Measurements from ENCODE around the gene PTPN11. TPM values are rescaled to one million over a fixed set of nuclear protein-coding genes. Genes with fewer than 3 reads are reported as not detected.
"Not testable (repeated sequence)": the region's sequence is repeated elsewhere in the genome, so short reads cannot be mapped to it uniquely, and the experiment has no call there.

Gene PTPN11
- polyA plus RNA-seq, 1 of the 3 experiments (the other 2 are of a cell fraction), result 48.3 TPM

DNA sequence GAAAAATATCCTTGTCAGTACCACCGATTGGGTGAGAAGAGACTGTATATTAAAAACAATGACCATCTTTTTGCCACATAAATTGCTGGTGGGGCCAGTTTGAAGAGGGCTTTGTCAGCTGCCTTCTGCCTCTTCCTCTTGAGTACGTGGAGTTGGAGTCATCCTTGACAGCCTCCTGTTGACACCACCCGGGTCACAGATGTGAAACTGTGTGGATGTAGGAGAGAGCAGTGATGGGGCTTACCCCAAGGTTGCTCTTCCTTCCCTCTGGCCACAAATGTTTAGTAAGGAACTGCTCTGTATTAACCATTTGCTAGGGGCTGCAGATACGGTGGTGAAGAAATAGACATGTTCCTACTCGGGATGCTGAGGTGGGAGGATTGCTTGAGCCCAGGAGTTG is 12.2 kb downstream of the PTPN11 start:
- H3K4me1 ChIP-seq (ENCODE audit: control insufficient read depth in 1 of 2, insufficient read depth in 2 of 2, low read depth in 1 of 2, low read length in 1 of 2), result no peaks in the 10 kb centered on the region
- ChIA-PET CTCF (no interaction called here), POLR2A (no interaction called here)
- TF ChIP-seq MXI1 (IDR thresholded peaks at IDR 0.05; ENCODE audit: low read depth, low read length), result no peak
- no peak for TF ChIP-seq SIN3A (IDR thresholded peaks at IDR 0.05; ENCODE audit: borderline replicate concordance, low read depth, low read length)
- TF ChIP-seq, protein P1, sequence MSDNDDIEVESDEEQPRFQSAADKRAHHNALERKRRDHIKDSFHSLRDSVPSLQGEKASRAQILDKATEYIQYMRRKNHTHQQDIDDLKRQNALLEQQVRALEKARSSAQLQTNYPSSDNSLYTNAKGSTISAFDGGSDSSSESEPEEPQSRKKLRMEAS (IDR thresholded peaks at IDR 0.05; ENCODE audit: low read depth), result no peak
- no peak for TF ChIP-seq EP300 (IDR thresholded peaks at IDR 0.05; ENCODE audit: borderline replicate concordance in 1 of 2, low read depth in 1 of 2, low read length in 1 of 2)
- H4K20me1 ChIP-seq (ENCODE audit: insufficient read depth), result peaks cover 86% of the 10 kb centered on the region
- no peak overlapping the region for H3K4me3 ChIP-seq (ENCODE audit: low read depth in 2 of 2, low read length in 1 of 2)
- peaks cover 100% of the 10 kb centered on the region for H3K79me2 ChIP-seq (ENCODE audit: insufficient read depth)
- no peaks in the 10 kb centered on the region for H3K27me3 ChIP-seq (ENCODE audit: insufficient read depth)
- H3K9me2 ChIP-seq, result no peaks in the 10 kb centered on the region
- no peak overlapping the region for H2AFZ ChIP-seq (ENCODE audit: low read depth)
- H3K4me2 ChIP-seq, result no peak overlapping the region
- H3K27ac ChIP-seq (ENCODE audit: low read depth in 2 of 2, low read length in 1 of 2), result no peak overlapping the region
- no peak for DNase-seq
- no peak overlapping the region for H3K9ac ChIP-seq
- WGBS (ENCODE audit: low lambda C conversion rate), result 90% methylated on average over 5 of the region's 5 CpGs
- H3K36me3 ChIP-seq (replicated peaks in 1 of 2; ENCODE audit: control insufficient read depth in 1 of 2, insufficient read depth in 2 of 2, low read length in 1 of 2), result peaks cover 0 to 16% of the 10 kb centered on the region in 2 experiments
- H3F3A ChIP-seq (replicated peaks; ENCODE audit: insufficient read depth), result peaks cover 4% of the 10 kb centered on the region
- no peaks in the 10 kb centered on the region for H3K9me3 ChIP-seq

DNA sequence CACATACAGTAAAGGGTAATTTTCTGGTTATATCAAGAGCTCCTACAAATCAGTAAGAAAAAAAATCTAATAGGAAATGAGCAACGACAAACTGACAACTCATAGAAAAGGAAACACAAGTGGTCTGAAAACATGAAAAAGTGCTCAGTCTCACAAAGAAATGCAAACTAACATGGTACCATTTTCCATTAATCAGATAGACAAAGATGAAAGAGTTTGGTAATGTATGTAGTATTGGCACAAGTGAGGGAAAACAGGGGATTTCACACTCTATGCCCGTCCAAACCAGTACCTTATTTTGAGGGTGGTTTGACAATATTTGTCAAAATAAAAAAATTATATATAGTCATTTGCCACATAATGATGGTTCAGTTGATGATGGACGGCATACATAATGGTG is 13.2 kb downstream of the PTPN11 start:
- no peak overlapping the region for H3K4me2 ChIP-seq
- H3K79me2 ChIP-seq (ENCODE audit: insufficient read depth), result peaks cover 100% of the 10 kb centered on the region
- peaks cover 0 to 12% of the 10 kb centered on the region in 2 experiments for H3K36me3 ChIP-seq (replicated peaks in 1 of 2; ENCODE audit: control insufficient read depth in 1 of 2, insufficient read depth in 2 of 2, low read length in 1 of 2)
- no peak overlapping the region for H3K27ac ChIP-seq (ENCODE audit: low read depth in 2 of 2, low read length in 1 of 2)
- no peak overlapping the region for H3K9ac ChIP-seq
- no peak for TF ChIP-seq FOSL2 (IDR thresholded peaks at IDR 0.05; ENCODE audit: borderline replicate concordance, low read depth)
- no peak for TF ChIP-seq ELF1 (IDR thresholded peaks at IDR 0.05)
- TF ChIP-seq, protein P2, sequence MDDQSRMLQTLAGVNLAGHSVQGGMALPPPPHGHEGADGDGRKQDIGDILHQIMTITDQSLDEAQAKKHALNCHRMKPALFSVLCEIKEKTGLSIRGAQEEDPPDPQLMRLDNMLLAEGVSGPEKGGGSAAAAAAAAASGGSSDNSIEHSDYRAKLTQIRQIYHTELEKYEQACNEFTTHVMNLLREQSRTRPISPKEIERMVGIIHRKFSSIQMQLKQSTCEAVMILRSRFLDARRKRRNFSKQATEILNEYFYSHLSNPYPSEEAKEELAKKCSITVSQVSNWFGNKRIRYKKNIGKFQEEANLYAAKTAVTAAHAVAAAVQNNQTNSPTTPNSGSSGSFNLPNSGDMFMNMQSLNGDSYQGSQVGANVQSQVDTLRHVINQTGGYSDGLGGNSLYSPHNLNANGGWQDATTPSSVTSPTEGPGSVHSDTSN (IDR thresholded peaks at IDR 0.05), result no peak
- TF ChIP-seq EP300 (IDR thresholded peaks at IDR 0.05; ENCODE audit: borderline replicate concordance in 1 of 2, low read depth in 1 of 2, low read length in 1 of 2), result no peak
- ChIA-PET CTCF (interaction anchor here (0.7 kb wide), 1 partner anchor 29 kb away, joined by 3 read pairs; no protein-coding TSS in a partner anchor), POLR2A (interaction anchor here (0.7 kb wide), 1 partner anchor 758 kb away, joined by 3 read pairs; no protein-coding TSS in a partner anchor)
- H3F3A ChIP-seq (replicated peaks; ENCODE audit: insufficient read depth), result peaks cover 4% of the 10 kb centered on the region
- H4K20me1 ChIP-seq (ENCODE audit: insufficient read depth), result peaks cover 86% of the 10 kb centered on the region
- WGBS (ENCODE audit: low lambda C conversion rate), result 96% methylated on average over 3 of the region's 3 CpGs
- no peaks in the 10 kb centered on the region for H3K4me1 ChIP-seq (ENCODE audit: control insufficient read depth in 1 of 2, insufficient read depth in 2 of 2, low read depth in 1 of 2, low read length in 1 of 2)
- no peaks in the 10 kb centered on the region for H3K9me3 ChIP-seq
- no peaks in the 10 kb centered on the region for H3K9me2 ChIP-seq
- H2AFZ ChIP-seq (ENCODE audit: low read depth), result no peak overlapping the region
- H3K27me3 ChIP-seq (ENCODE audit: insufficient read depth), result no peaks in the 10 kb centered on the region
- no peak overlapping the region for H3K4me3 ChIP-seq (ENCODE audit: low read depth in 2 of 2, low read length in 1 of 2)
- DNase-seq, result no peak

DNA sequence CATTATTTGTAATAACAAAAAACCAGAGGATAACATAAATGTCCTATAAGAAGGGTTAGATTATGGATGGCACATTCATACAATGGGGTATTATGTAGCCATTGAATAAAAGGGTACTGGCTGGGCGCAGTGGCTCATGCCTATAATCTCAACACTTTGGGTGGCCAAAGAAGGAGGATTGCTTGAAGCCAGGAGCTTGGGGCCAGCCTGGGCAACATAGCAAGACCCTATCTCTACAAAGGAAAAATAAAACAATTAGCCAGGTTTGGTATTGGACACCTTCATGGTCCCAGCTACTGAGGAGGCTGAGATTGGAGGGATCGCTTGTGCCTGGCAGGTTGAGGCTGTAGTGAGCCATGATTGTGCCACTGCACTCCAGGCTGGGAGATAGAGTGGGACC is 14.8 kb downstream of the PTPN11 start:
- H3K9me2 ChIP-seq, result no peaks in the 10 kb centered on the region

DNA sequence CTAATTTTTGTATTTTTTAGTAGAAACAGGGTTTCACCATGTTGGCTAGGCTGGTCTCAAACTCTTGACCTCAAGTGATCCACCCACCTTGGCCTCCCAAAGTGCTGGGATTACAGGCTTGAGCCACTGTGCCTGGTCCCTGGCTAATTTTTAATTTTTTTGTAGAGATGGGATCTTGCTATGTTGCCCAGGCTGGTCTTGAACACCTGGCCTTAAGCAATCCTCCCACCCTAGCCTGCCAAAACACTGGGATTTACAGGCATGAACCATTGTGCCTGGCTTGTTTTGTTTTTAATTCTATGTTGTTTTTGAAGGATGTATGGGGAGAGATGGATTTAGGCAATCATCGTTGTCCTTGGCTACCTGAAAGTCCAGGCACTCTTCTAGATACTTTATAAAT is 19.9 kb downstream of the PTPN11 start:
- not testable (repeated sequence) for H3K4me3 ChIP-seq (ENCODE audit: low read depth in 2 of 2, low read length in 1 of 2); H3K27ac ChIP-seq (ENCODE audit: low read depth in 2 of 2, low read length in 1 of 2); H3K27me3 ChIP-seq (ENCODE audit: insufficient read depth); H3K4me2 ChIP-seq; H3F3A ChIP-seq (replicated peaks; ENCODE audit: insufficient read depth); DNase-seq; H3K9ac ChIP-seq; H3K4me1 ChIP-seq (ENCODE audit: control insufficient read depth in 1 of 2, insufficient read depth in 2 of 2, low read depth in 1 of 2, low read length in 1 of 2); H3K36me3 ChIP-seq (replicated peaks in 1 of 2; ENCODE audit: control insufficient read depth in 1 of 2, insufficient read depth in 2 of 2, low read length in 1 of 2); H2AFZ ChIP-seq (ENCODE audit: low read depth); H3K9me3 ChIP-seq; H3K9me2 ChIP-seq
- CTCF ChIA-PET, result interaction anchor here (4.0 kb wide), 1 partner anchor 12 kb away, joined by 18 read pairs; no protein-coding TSS in a partner anchor
- POLR2A ChIA-PET, result interaction anchor here (1.3 kb wide), 1 partner anchor 20 kb away, joined by 3 read pairs; the partner anchor contains the start of gene PTPN11
- Histone ChIP-seq H4K20me1 (ENCODE audit: insufficient read depth) (peaks cover 79% of the 10 kb centered on the region), H3K79me2 (ENCODE audit: insufficient read depth) (peaks cover 98% of the 10 kb centered on the region)
- WGBS (ENCODE audit: low lambda C conversion rate), result 100% methylated on average over 1 of the region's 1 CpG

More for the DNA sequence above, 14.8 kb downstream of the PTPN11 start:
- DNase-seq, result no peak
- Histone ChIP-seq H3F3A (replicated peaks; ENCODE audit: insufficient read depth) (peaks cover 4% of the 10 kb centered on the region), H3K9ac (no peak overlapping the region), H3K36me3 (replicated peaks in 1 of 2; ENCODE audit: control insufficient read depth in 1 of 2, insufficient read depth in 2 of 2, low read length in 1 of 2) (peaks cover 0 to 12% of the 10 kb centered on the region in 2 experiments), H3K9me3 (no peaks in the 10 kb centered on the region), H2AFZ (ENCODE audit: low read depth) (no peak overlapping the region), H3K4me3 (ENCODE audit: low read depth in 2 of 2, low read length in 1 of 2) (no peak overlapping the region), H3K27me3 (ENCODE audit: insufficient read depth) (no peaks in the 10 kb centered on the region), H3K79me2 (ENCODE audit: insufficient read depth) (peaks cover 100% of the 10 kb centered on the region), H3K27ac (ENCODE audit: low read depth in 2 of 2, low read length in 1 of 2) (no peak overlapping the region), H4K20me1 (ENCODE audit: insufficient read depth) (peaks cover 89% of the 10 kb centered on the region), H3K4me2 (no peak overlapping the region), H3K4me1 (ENCODE audit: control insufficient read depth in 1 of 2, insufficient read depth in 2 of 2, low read depth in 1 of 2, low read length in 1 of 2) (no peaks in the 10 kb centered on the region)
- ChIA-PET CTCF (no interaction called here), POLR2A (no interaction called here)
- 90% methylated on average over 2 of the region's 2 CpGs for WGBS (ENCODE audit: low lambda C conversion rate)
- no peak for TF ChIP-seq JUND (IDR thresholded peaks at IDR 0.05)
- TF ChIP-seq, protein P3, sequence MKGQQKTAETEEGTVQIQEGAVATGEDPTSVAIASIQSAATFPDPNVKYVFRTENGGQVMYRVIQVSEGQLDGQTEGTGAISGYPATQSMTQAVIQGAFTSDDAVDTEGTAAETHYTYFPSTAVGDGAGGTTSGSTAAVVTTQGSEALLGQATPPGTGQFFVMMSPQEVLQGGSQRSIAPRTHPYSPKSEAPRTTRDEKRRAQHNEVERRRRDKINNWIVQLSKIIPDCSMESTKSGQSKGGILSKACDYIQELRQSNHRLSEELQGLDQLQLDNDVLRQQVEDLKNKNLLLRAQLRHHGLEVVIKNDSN (IDR thresholded peaks at IDR 0.05; ENCODE audit: borderline replicate concordance, low read depth), result no peak
- TF ChIP-seq RCOR1 (IDR thresholded peaks at IDR 0.05; ENCODE audit: low read length), result no peak
- no peak for TF ChIP-seq SMC3 (IDR thresholded peaks at IDR 0.05; ENCODE audit: low read depth, low read length)
- TF ChIP-seq, protein P4, sequence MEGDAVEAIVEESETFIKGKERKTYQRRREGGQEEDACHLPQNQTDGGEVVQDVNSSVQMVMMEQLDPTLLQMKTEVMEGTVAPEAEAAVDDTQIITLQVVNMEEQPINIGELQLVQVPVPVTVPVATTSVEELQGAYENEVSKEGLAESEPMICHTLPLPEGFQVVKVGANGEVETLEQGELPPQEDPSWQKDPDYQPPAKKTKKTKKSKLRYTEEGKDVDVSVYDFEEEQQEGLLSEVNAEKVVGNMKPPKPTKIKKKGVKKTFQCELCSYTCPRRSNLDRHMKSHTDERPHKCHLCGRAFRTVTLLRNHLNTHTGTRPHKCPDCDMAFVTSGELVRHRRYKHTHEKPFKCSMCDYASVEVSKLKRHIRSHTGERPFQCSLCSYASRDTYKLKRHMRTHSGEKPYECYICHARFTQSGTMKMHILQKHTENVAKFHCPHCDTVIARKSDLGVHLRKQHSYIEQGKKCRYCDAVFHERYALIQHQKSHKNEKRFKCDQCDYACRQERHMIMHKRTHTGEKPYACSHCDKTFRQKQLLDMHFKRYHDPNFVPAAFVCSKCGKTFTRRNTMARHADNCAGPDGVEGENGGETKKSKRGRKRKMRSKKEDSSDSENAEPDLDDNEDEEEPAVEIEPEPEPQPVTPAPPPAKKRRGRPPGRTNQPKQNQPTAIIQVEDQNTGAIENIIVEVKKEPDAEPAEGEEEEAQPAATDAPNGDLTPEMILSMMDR (IDR thresholded peaks at IDR 0.05), result no peak
- no peak for TF ChIP-seq MXI1 (IDR thresholded peaks at IDR 0.05; ENCODE audit: low read depth, low read length)

Measured in SK-N-SH (cell line).